Suprapubic skin (tissue), 4 donors: ENCODE data around the gene DENND1C.

ENCODE experiments used
- CTCF ChIP-seq, 2 donors: fragments of 200-600 bp in 1 of 2; fragments of 450-650 bp in 1 of 2; sonication (generic) in 1 of 2; IDR thresholded peaks; one replicate each; pipeline ENCODE4 v1.5.1; 2016 to 2019; ENCODE audit warnings: antibody characterized with exemption in 2 of 2, mild to moderate bottlenecking in 1 of 2, moderate library complexity in 1 of 2
- EP300 ChIP-seq: sonication (generic); formaldehyde crosslinking; IDR thresholded peaks from one replicate; pipeline ENCODE4 v1.6.1; 2017; ENCODE audit warnings: antibody characterized with exemption
- POLR2A ChIP-seq, 2 donors: fragments of 450-650 bp; IDR thresholded peaks; one replicate each; pipeline ENCODE4 v1.6.1; 2017; ENCODE audit warnings: antibody characterized with exemption in 2 of 2, mild to moderate bottlenecking in 2 of 2, moderate library complexity in 2 of 2
- POLR2AphosphoS5 ChIP-seq, 3 donors: sonication (generic); formaldehyde crosslinking; IDR thresholded peaks; one replicate each; pipeline ENCODE4 v1.6.1; 2017; ENCODE audit warnings: antibody characterized with exemption in 3 of 3

GRCh38 chr19:6524311-6524710 is 42.7 kb upstream of the DENND1C start:
- TF ChIP-seq POLR2A (IDR thresholded peaks at IDR 0.05) (no peak), CTCF (IDR thresholded peaks at IDR 0.05) (no peak), EP300 (no peak), POLR2AphosphoS5 (IDR thresholded peaks at IDR 0.05) (no peak)
